HG03135 (cell line): ENCODE measurements around the gene ZNF460.

Source experiments
- ATAC-seq: cut with Tn5 transposase; IDR thresholded peaks from one replicate; pipeline ENCODE4 v1.9.1; 2021; ENCODE audit warnings: mild to moderate bottlenecking, moderate library complexity; ENCODE audit not compliant: unreplicated experiment

The ZNF460 gene

GRCh38 chr19:57338877-57339276 lies 58.6 kb downstream of the ZNF460 start:
- no peak for ATAC-seq

- ATAC-seq = no peak
Measured at GRCh38 chr19:57342582-57342981, 62.3 kb downstream of the ZNF460 start.
